Measurements from ENCODE around the gene DIP2C.
"Not testable (repeated sequence)": the region's sequence is repeated elsewhere in the genome, so short reads cannot be mapped to it uniquely, and the experiment has no call there.

DIP2C gene

GRCh38 chr10:695396-695795 lies 5.9 kb upstream of the DIP2C start:
- no peak for DNase-seq (ENCODE audit: low read depth in 2 of 2)

- no peak for DNase-seq (ENCODE audit: low read depth in 2 of 2)
These were observed 4.0 kb upstream of the DIP2C start for GRCh38 chr10:693506-693905.

DNA sequence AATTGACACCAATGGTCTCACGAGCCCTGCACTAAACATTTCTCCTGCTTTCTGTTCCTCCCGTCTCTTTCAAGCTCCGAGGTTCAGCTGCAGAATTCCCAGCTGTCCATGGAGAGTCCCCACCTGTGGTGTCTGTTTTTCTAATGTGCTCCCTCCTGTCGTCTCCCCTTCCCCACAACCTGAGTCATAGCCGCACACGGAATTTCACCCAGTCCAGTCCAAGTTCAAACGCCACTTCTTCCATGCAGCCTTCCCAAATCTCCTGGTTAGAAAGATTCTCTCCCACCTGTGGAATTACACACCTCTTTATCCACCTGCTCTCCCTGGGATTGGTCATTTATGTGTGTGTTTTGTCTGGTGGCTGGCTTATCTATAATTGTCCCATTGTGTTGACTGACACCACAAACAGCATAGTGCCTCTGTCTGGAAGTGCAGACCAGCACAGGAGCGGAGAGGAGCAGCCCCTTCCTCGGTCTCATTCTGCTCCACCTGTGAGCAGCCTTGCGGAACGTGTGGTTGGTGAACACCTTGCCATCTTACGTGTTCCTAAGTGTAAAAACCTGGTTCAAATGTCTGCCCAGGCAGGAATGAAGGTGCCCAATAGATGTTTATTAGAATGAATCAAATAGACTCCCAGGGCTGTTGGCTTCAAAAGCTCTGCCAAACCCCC lies 3.3 kb upstream of the DIP2C start:
- no peak for DNase-seq (ENCODE audit: low read depth in 2 of 2)

GRCh38 chr10:691216-691615 lies 1.7 kb upstream of the DIP2C start:
- no peak for DNase-seq (ENCODE audit: low read depth in 2 of 2)

- no peak for DNase-seq (ENCODE audit: low read depth in 2 of 2)
These were observed 1.1 kb upstream of the DIP2C start for GRCh38 chr10:690372-691161.

- no peak for DNase-seq (ENCODE audit: low read depth in 2 of 2)
These were observed 382 bp downstream of the DIP2C start for GRCh38 chr10:689121-689451.

DNA sequence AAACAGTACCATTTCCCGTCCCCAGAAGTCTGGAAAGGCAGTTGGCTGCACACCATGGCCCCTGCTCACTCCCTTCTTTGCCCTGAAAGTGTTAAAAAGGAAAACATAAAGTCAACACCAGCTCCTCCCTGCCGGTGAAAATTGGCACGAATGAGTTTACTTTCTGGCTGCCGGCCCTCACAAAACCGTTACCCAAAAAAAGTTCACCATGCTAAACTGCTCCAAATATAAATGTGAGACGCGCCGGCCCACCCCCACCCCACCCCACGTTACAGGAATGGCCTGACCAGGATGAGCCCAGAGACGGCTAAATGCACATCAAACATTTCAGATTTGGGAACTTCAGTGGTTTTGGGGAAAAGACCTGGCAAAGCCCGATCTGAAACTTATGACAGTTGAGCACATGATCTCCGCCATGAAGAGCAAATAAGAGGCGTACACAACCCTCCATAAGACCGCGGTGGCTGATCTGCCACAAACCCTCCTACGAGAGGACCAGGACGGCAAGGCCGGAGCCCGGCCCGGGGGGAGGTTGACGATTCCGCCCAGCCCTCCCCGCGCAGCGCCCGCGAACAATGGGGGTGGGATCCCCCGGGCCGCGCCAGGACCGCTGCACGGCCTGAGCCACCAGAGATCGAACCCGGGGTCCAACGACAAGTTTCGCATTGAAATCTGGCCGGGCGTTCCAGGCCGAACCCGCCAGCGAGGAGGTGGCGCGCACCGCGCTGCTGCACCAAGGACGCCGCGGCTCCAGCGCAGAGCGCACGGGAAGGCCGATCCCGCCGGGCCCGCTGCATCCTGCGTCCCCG lies 952 bp downstream of the DIP2C start:
- no peak for DNase-seq (ENCODE audit: low read depth in 2 of 2)

GRCh38 chr10:687583-688311 lies 1.7 kb downstream of the DIP2C start:
- no peak for DNase-seq (ENCODE audit: low read depth in 2 of 2)

DNA sequence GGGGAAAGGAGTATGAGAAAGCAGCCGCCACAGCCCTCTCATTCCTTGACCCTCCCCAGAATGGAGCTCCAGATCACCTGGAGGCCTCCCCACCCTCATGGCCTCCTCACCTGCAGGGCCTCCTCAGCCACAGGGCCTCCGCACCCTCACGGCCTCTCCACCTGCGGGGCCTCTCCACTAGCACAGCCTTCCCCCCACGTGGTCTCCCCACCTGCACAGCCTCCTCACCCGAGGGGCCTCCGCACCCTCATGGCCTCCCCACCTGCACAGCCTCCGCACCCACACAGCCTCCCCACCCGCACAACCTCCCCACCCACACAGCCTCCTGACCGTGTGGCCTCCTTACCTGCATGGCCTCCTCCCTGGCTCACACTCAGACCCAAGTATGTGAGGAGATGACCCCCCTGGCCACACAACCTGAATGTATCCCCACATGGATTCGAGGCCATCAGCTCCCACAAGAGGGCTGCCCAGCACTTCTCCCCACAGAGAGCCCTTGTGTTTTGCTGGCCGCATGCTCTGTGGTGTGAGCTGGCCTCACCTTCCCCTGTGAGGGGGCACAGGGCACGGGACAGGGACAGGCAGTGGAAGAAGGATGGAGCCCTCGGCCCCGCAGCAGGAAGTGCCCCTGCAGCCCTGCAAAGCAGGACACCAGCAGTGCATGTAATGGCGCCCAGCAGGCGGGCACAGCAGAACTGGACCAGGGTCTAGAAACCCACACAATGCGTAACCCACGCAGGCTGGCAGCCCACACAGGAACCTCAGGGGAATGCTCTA lies 3.1 kb downstream of the DIP2C start:
- DNase-seq (ENCODE audit: low read depth in 2 of 2): no peak

DNA sequence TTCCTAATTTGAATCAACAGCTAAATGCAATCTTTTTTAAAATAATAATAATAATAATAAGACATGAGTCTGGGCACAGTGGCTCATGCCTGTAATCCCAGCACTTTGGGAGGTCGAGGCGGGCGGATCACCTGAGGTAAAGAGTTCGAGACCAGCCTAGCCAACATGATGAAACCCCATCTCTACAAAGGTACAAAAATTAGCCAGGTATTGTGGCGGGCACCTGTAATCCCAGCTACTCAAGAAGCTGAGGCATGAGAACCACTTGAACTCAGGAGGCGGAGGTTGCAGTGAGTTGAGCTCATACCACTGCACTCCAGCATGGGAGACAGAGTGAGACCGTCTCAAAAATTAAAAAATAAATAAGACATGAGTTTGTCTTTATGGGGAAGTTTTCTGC lies 3.9 kb downstream of the DIP2C start:
- DNase-seq (ENCODE audit: low read depth in 2 of 2): no peak

- DNase-seq (ENCODE audit: low read depth in 2 of 2): peak; percentile 79 to 82
These were observed 5.9 kb downstream of the DIP2C start for GRCh38 chr10:683448-684071.

GRCh38 chr10:682931-683447 lies 6.5 kb downstream of the DIP2C start:
- no peak for DNase-seq (ENCODE audit: low read depth in 2 of 2)

- DNase-seq (ENCODE audit: low read depth in 2 of 2): no peak
These were observed 7.7 kb downstream of the DIP2C start for GRCh38 chr10:681670-682318.

DNA sequence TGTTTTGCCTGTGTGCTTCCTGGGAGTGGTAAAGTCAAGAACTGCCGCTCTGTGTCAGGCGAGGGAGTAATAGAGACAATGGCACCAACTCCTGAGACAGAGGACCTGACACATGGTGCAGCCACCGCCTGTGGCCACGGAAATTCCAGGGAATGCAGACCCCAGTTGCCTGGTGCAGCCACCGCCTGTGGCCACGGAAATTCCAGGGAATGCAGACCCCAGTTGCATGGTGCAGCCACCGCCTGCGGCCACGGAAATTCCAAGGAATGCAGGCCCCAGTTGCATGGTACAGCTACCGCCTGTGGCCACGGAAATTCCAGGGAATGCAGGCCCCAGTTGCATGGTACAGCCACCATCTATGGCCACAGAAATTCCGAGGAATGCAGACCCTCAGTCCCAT lies 8.7 kb downstream of the DIP2C start:
- DNase-seq (ENCODE audit: low read depth in 2 of 2): no peak

DNA sequence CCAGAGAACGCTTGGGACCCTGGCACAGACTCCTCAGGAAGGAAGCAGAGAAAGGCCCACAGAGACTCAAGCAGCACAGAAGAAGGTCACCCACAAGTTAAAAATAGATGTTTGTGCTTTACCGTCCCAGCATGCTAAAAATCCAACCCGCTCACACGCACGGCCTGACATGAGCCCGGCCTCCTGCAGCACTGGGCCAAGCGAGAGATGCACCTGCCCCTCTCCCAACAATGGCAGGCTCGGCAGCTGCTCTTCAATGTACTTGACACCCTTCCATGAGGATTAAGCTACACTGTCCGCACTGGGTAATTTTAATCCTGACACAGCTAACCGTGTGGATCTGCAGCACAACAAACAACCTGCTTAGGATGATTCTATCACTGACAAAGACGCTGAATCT lies 9.3 kb downstream of the DIP2C start:
- DNase-seq (ENCODE audit: low read depth in 2 of 2): no peak

- DNase-seq (ENCODE audit: low read depth in 2 of 2): no peak
These were observed 9.9 kb downstream of the DIP2C start for GRCh38 chr10:679556-679955.

- not testable (repeated sequence) for DNase-seq (ENCODE audit: low read depth in 2 of 2)
These were observed 10.8 kb downstream of the DIP2C start for GRCh38 chr10:678662-679005.

GRCh38 chr10:677750-678661 lies 11.5 kb downstream of the DIP2C start:
- DNase-seq (ENCODE audit: low read depth in 2 of 2): no peak

GRCh38 chr10:677038-677437 lies 12.4 kb downstream of the DIP2C start:
- no peak for DNase-seq (ENCODE audit: low read depth in 2 of 2)
